Measurements from ENCODE around the gene CNDP2. TPM values are rescaled to one million over a fixed set of nuclear protein-coding genes. Genes with fewer than 3 reads are reported as not detected.

The CNDP2 gene
- total RNA-seq, 4 donors from 2014 or later: 37.5 to 48.9 (median 48.0) TPM

GRCh38 chr18:74547860-74548259 is 51.7 kb downstream of the CNDP2 start:
- 98% methylated on average over 7 of the region's 7 CpGs; no CpG with 5 or more reads in 1 of the 2 donors for WGBS, 2 donors (ENCODE audit: low coverage in 1 of 2)

DNA sequence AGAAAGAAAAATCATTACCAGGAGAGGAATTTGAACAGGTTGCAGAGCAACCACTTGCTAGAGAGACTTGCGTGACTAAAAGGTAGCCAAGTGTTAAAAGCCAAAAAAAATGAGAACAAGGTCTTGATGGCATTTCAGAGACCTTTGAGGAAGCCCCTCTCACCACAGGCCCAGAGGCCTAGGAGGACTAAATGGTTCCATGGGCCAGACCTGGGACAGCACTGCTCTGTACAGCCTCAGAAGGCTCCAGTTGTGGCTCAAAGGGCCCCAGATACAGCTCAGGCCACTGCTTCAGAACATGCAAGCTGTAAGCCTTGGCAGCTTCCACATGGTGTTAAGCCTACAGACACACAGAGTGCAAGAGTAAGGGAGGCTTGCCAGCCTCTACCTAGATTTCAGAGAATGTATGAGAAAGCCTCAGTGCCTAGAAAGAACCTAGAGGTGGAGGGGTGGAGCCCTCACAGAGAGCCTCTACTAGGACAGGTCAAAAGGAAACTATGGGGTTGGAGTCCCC is 53.5 kb downstream of the CNDP2 start:
- TF ChIP-seq POLR2A (IDR thresholded peaks at IDR 0.05) (no peak), POLR2AphosphoS5 (IDR thresholded peaks at IDR 0.05) (no peak), EP300 (IDR thresholded peaks at IDR 0.05) (no peak)
- TF ChIP-seq, protein P1, sequence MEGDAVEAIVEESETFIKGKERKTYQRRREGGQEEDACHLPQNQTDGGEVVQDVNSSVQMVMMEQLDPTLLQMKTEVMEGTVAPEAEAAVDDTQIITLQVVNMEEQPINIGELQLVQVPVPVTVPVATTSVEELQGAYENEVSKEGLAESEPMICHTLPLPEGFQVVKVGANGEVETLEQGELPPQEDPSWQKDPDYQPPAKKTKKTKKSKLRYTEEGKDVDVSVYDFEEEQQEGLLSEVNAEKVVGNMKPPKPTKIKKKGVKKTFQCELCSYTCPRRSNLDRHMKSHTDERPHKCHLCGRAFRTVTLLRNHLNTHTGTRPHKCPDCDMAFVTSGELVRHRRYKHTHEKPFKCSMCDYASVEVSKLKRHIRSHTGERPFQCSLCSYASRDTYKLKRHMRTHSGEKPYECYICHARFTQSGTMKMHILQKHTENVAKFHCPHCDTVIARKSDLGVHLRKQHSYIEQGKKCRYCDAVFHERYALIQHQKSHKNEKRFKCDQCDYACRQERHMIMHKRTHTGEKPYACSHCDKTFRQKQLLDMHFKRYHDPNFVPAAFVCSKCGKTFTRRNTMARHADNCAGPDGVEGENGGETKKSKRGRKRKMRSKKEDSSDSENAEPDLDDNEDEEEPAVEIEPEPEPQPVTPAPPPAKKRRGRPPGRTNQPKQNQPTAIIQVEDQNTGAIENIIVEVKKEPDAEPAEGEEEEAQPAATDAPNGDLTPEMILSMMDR (IDR thresholded peaks at IDR 0.05): no peak
- H3K4me3 ChIP-seq: no peak overlapping the region
- WGBS, 2 donors (ENCODE audit: low coverage in 1 of 2): 90 to 100% methylated on average over 1 of the region's 1 CpG
- no peak for ATAC-seq
- H3K27me3 ChIP-seq: peaks cover under 1% of the 10 kb centered on the region
- peaks cover 0 to 7% (median 0%) of the 10 kb centered on the region in 3 donors for H3K4me1 ChIP-seq
- H3K36me3 ChIP-seq: no peaks in the 10 kb centered on the region
- H3K9me3 ChIP-seq: peaks cover 0 to 21% (median 0%) of the 10 kb centered on the region in 3 donors
- H3K27ac ChIP-seq: no peak overlapping the region

More at GRCh38 chr18:74547860-74548259, 51.7 kb downstream of the CNDP2 start:
- ATAC-seq: no peak
- H3K27me3 ChIP-seq: no peaks in the 10 kb centered on the region
- peaks cover 0 to 7% (median 0%) of the 10 kb centered on the region in 3 donors for H3K4me1 ChIP-seq
- peaks cover 0 to 21% (median 0%) of the 10 kb centered on the region in 3 donors for H3K9me3 ChIP-seq
- no peaks in the 10 kb centered on the region for H3K36me3 ChIP-seq
- peak overlapping the region in 3 of 4 donors; percentile 24 to 66 (median 60) for H3K27ac ChIP-seq
- TF ChIP-seq EP300 (IDR thresholded peaks at IDR 0.05) (no peak), POLR2AphosphoS5 (IDR thresholded peaks at IDR 0.05) (no peak), POLR2A (IDR thresholded peaks at IDR 0.05) (no peak)
- TF ChIP-seq, protein P1 (IDR thresholded peaks at IDR 0.05): no peak
- no peak overlapping the region for H3K4me3 ChIP-seq

- peaks cover 9% of the 10 kb centered on the region for H3K27me3 ChIP-seq
- H3K4me1 ChIP-seq: peaks cover 0 to 7% (median 0%) of the 10 kb centered on the region in 3 donors
- H3K36me3 ChIP-seq: no peaks in the 10 kb centered on the region
- 84 to 100% methylated on average over 2 to 6 of the region's 6 CpGs for WGBS, 2 donors (ENCODE audit: low coverage in 1 of 2)
- no peak for ATAC-seq
- peaks cover 0 to 21% (median 0%) of the 10 kb centered on the region in 3 donors for H3K9me3 ChIP-seq
- H3K4me3 ChIP-seq: no peak overlapping the region
- no peak overlapping the region for H3K27ac ChIP-seq
- TF ChIP-seq, protein P1 (IDR thresholded peaks at IDR 0.05): no peak
- TF ChIP-seq POLR2A (IDR thresholded peaks at IDR 0.05) (no peak), EP300 (IDR thresholded peaks at IDR 0.05) (no peak), POLR2AphosphoS5 (IDR thresholded peaks at IDR 0.05) (no peak)
These were observed 54.7 kb downstream of the CNDP2 start for GRCh38 chr18:74550886-74551285.

- whole genome bisulfite sequencing, 2 donors (ENCODE audit: low coverage in 1 of 2): 17 to 19% methylated on average over 2 to 3 of the region's 3 CpGs
- peaks cover 0 to 2% (median 0%) of the 10 kb centered on the region in 3 donors for H3K4me1 ChIP-seq
- TF ChIP-seq, protein P1 (IDR thresholded peaks at IDR 0.05): no peak
- no peak for ATAC-seq
- no peak overlapping the region for H3K4me3 ChIP-seq
- peaks cover 9% of the 10 kb centered on the region for H3K27me3 ChIP-seq
- H3K27ac ChIP-seq: no peak overlapping the region
- peaks cover 0 to 21% (median 0%) of the 10 kb centered on the region in 3 donors for H3K9me3 ChIP-seq
- no peaks in the 10 kb centered on the region for H3K36me3 ChIP-seq
These were observed 55.3 kb downstream of the CNDP2 start for GRCh38 chr18:74551452-74551851.

DNA sequence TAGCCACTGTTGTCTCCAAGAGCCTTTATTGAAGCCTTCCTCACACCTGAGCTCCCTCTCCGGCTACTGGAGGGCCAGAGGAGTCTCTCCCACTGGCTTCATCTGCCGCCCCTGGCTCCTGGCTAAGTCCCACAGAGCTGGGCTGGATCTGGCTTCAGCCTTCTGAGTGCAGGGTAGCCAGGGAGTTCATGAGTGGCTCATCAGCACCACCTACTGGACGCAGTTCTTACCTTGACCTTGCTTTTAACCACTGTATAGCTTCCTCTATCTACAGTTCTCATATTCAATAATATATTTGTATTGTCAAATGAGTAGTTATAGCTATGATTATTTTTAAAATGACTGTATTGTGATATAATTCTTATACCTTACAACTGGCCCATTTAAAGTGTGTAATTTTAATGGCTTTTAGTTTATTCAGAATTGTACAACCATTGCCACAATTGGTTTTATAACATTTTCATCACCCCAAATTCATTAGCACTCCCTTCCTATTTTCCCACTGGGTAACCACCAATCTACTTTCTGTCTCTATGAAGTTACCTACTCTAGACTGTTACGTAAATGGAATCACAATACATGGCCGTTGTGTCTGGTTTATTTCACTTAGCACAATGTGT is 55.9 kb downstream of the CNDP2 start:
- Histone ChIP-seq H3K36me3 (no peaks in the 10 kb centered on the region), H3K9me3 (peaks cover 0 to 21% (median 0%) of the 10 kb centered on the region in 3 donors), H3K27ac (no peak overlapping the region), H3K4me1 (no peaks in the 10 kb centered on the region), H3K4me3 (no peak overlapping the region), H3K27me3 (peaks cover 9% of the 10 kb centered on the region)
- peak; percentile 86 for ATAC-seq
- WGBS, 2 donors (ENCODE audit: low coverage in 1 of 2): 12 to 13% methylated on average over 5 of the region's 5 CpGs
- TF ChIP-seq, protein P1 (IDR thresholded peaks at IDR 0.05): peak; percentile 54 to 81 (median 75)
- no peak for TF ChIP-seq POLR2A (IDR thresholded peaks at IDR 0.05)
